HS-27A (cell line): Measurements from ENCODE around the gene ACER1.
"Not testable (repeated sequence)": the region's sequence is repeated elsewhere in the genome, so short reads cannot be mapped to it uniquely, and the experiment has no call there.

ENCODE experiments used
- DNase-seq: peaks from one replicate; pipeline ENCODE4 v3.0.0-alpha.2; 2012; ENCODE audit warnings: low read depth, missing footprints

Gene ACER1

DNA sequence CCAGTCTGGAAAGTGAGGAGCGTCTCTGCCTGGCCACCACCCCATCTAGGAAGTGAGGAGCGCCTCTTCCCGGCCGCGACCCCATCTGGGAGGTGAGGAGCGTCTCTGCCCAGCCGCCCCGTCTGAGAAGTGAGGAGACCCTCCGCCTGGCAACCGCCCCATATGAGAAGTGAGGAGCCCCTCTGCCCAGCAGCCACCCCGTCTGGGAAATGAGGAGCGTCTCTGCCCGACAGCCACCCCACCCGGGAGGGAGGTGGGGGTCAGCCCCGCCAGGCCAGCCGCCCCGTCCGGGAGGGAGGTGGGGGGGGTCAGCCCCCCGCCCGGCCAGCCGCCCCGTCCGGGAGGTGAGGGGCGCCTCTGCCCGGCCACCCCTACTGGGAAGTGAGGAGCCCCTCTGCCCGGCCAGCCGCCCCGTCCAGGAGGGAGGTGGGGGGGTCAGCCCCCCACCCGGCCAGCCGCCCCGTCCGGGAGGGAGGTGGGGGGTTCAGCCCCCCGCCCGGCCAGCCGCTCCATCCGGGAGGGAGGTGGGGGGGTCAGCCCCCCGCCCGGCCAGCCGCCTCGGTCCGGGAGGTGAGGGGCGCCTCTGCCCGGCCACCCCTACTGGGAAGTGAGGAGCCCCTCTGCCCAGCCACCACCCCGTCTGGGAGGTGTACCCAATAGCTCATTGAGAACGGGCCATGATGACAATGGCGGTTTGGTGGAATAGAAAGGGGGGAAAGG, 22.1 kb upstream of the ACER1 start:
- not testable (repeated sequence) for DNase-seq

DNA sequence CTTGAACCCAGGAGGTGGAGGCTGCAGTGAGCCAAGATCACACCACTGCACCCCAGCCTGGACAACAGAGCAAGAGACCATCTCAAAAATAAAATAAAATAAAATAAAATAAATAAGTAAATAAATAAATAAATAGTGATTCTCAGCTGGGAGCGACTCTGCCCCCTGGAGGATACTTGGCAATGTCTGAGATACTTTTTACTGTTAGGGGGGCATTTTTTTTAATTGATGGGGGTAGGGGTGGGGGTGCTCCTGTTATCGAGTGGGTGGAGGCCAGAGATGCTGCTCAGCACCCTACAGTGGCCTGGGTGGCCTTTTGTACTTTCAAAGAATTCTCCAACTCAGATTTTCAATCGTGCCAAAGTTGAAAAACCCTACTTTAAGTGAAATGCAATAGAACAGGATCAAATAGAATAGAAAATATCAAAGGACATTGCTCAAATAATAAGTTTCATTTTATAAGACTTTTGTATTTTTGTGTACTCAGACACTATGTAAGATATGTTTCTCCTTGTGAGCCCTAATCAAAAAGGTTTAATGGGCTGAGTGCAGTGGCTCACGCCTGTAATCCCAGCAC, 20.8 kb upstream of the ACER1 start:
- DNase-seq = no peak

DNA sequence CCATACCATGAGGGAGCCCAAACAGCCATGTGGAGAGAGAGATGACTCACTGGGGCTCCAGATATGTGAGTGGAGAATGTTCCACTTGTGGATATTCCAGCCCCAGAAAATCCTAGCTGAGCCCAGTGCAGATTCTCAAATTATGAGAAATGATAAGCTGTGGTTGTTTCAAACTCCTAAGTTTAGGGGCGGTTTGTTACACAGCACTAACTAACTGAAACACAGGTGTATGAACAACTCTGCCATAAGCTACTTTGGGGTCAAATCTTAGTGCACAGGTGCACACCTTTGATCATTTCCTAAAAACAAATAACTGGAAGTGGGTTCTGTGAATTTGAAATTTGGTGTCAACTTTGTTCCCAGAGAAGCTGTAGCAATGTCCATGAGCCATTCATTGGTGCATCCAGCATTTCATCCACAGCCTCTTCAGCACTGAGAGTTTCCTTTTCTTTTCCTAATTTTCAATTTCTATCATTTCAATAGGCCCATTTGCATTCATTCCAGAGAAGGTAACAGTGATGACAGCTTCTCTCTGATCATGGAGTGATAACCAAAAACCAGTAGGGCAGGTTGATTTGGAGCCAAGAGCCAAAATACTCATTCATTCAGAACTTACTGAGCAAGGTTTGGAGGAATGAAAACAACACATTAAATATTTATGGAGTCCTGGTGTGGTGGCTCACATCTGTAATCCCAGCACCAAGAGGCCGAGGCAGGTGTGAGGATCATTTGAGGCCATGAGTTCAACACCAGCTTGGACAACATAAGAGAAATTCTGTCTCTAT, 19.2 kb upstream of the ACER1 start:
- DNase-seq = no peak

DNA sequence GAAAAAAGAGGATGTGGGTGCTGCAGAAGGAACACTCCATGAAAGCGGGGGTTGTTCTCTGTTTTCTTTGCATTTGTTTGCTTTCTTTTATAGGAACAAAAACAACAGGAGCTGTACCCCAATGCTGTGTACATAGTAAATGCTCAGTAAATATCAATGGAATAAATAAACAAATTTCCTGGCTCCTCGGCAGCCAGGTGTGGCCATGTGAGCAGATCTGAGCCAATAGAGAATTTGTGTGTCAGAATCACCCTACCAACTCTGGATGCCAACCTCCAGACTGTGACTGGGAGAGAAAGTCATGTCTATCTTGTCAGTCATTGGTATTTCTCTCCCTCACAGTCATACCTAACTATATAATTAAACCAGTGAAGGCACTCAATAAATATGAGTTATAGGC, 17.3 kb upstream of the ACER1 start:
- DNase-seq = no peak

DNA sequence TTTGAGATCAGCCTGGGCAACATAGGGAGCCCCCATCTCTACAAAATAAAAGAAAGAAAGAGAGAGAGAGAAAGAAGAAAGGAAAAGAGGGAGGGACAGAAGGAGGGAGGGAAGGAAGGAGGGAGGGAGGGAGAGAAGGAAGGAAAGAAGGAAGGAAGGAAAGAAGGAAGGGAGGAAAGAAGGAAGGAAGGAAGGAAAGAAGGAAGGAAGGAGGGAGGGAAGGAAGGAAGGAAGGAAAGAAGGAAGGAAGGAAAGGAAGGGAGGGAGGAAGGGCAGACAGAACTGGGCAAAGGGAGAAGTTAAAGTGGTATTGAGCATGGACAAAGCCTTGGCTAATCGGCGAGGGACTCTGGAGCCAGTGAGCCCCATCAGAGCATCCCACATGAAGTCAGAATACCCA, 15.9 kb upstream of the ACER1 start:
- not testable (repeated sequence) for DNase-seq

DNA sequence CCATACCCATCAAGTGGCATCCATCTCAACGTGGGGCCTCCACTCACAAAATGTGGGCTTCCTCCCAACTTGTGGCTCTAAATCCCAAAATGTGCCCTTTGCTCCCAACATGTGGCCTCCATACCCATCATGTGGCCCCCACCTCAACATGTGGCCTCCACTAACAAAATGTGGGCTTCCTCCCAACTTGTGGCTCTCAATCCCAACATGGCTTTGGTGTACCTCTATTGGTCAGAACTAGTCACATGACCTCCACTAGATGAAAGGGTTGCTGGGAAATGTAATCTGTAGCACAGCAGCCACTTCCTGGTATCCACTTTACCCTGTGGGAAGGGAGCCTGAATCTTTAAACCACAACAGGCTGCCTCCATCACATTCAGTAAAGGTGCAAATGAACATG, 10.1 kb upstream of the ACER1 start:
- DNase-seq = no peak

DNA sequence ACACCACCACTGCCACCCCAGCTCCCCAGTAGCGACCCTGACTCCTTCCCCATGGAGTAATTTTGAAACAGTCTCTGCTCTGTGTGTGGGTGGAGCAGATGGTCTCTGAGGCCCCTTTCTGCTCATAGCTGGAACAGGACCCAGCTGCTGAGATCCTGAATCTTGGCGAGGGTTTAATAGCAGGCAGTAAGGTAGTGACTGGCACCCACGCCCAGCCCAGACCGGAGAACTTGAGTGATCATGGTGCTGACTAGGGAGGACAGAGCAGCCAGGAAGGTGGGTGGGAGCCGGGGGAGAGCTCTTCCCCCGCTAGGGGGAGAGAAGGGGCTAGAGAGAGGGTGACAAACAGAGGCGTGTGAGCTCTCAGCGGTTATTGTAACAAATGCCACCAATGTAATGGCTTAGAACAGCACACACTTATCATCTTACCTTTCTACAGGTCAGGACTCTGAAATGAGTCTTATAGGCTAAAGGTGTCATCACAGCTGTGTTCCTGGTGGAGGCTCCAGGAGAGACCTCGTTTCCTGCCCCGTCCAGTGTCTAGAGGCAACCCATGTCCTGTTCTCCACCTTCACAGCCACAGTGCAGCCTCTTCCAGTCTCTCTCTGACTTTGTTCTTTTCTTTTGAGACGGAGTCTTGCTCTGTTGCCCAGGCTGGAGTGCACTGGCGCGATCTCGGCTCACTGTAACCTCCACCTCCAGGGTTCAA, 7.2 kb upstream of the ACER1 start:
- no peak for DNase-seq

DNA sequence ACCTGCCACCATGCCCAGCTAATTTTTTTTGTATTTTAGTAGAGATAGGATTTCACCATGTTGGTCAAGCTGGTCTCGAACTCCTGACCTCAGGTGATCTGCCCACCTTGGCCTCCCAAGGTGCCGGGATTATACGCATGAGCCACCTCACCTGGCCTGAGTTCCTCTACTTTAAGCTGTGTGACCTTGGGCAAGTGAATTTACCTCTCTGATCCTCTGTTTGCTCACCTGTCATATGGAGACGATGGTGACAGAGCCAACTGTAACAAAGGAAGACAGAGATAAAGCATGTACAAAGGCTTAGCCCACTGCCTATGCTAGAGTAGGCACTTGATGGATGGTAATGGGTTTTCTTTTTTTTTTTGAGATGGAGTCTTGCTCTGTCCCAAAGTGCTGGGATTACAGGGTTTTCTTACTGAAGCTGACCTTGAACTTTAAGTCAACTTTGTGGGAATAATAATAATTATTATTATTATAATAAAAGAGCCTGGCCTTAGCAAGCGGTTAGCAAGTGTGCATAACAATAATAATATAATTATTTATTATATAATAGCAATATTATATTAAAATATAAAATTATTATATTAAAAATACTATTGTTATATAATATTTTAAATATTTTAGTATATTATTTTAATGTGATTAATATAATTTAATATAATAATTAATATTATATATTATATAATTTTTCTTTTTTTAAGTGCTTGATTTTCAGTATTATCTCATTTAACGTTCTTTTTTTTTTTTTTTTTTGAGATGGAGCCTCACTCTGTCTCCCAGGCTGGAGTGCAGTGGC, 1.3 kb upstream of the ACER1 start:
- no peak for DNase-seq

DNA sequence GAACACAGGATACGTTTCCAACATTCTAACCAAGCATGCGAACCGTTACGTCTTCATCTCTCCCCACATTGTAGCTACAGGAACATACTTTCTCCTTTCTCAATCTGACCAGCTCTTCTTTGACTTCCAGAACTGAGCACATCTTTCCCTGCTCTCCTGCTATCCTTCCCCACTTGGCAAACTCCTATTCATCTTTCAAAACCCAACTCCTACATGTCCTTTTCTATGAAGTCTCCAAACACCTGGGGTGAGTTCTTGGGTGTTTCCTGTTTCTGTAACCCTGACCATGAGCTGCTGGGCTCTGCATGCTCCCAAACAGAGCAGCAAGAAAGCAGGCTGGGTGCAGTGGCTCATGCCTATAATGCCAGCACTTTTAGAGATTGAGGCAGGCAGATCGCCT, 6.6 kb downstream of the ACER1 start:
- no peak for DNase-seq

DNA sequence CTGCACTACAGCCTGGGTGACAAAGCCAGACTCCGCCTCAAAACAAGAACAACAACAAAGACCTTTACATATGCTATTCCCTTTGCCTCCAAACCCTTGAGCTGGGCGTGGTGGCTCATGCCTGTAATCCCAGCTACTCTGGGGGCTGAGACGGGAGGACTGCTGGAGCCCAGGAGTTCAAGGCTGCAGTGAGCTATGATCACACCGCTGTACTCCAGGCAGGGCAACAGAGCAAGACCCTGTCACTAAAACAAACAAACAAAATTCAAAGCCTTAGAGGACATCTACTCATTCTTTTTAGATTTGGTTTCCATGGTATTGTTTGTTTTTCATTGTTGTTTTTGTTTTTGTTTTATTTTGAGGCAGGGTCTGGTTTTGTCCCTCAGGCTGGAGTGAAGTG, 7.8 kb downstream of the ACER1 start:
- no peak for DNase-seq

DNA sequence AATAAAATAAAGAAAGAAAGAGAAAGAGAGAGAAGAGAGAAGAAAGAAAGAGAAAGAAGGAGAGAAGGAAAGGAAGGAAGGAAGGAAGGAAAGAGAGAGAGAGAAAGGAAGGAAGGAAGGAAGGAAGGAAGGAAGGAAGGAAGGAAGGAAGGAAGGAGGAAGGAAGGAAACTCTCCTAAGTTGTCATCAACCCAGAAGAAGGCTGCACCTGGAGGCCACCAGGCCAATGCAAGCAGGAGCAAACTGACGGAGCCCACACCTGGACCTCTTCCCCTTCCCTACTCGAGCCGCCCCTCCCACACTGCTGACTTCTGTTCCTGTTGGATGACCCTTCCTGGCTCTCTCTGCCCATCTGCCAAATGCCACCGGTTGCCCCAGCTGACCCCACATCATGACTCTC, 8.7 kb downstream of the ACER1 start:
- DNase-seq = no peak

DNA sequence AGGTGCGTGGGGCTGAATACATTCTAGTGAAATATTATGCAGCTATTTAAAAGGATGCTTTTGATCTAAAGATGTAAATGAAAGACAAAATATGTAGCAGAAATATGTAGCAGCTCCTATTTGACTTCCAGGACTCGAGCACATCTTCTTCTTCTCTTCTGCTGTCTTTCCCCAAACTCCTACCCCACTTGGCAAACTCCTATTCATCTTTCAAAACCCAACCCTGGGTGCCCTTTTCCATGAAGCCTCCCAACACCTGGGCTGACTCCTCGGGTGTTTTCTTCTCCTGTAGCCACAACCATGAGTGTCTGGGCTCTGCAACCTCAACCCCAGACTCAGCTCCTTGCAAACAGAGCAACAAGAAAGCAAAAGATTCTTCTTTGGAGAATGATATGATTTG, 11.1 kb downstream of the ACER1 start:
- no peak for DNase-seq

DNA sequence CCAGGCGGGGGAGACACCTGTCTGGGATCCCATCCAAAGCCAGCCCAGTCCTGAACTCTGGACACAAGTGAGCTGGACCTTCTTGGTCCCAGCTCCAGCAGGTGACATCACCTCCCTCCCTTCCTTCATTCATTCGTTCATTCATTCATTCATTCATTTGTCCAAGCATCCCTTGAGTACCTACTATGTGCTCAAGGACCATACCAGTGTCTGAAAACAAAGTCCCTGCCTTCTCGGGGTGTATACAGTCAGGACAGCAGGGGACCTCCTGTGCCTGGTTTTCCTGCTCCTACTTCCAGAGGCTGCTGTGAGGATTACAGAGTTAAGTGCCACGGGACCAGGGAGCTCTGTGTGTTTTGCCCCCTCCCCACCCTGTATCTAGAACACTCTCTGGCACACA, 14.0 kb downstream of the ACER1 start:
- DNase-seq = no peak

DNA sequence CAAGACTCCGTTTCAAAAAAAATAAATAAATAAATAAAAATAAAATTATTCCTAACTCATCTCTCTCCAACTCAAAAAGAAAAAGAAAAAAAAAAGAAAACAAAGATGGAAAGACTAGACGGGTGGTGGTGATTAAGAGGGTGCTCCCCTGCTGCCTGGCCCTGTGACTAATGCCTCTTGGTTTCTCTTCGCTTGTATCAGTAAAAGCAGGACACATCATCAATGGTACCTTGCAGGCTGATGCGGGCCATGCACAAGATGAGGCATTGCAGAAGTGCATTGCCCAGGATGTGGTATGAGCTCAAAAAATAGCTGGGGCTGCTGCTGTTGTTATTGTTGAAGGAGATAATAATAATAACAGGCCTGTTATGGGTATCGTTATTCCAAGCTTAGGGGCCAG, 14.6 kb downstream of the ACER1 start:
- no peak for DNase-seq

DNA sequence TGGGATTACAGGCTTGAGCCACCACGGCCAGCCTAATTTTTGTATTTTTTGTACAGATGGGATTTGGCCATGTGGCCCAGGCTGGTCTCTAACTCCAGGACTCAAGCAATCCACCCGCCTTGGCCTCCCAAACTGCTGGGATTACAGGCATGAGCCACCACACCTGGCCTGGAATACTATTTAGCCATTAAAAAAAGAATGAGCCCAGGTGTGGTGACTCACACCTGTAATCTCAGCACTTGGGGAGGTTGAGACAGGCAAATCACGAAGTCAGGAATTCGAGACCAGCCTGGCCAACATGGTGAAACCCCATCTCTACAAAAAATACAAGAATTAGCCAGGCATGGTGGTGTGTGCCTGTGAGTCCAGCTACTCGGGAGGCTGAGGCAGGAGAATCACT, 17.8 kb downstream of the ACER1 start:
- DNase-seq = not testable (repeated sequence)

DNA sequence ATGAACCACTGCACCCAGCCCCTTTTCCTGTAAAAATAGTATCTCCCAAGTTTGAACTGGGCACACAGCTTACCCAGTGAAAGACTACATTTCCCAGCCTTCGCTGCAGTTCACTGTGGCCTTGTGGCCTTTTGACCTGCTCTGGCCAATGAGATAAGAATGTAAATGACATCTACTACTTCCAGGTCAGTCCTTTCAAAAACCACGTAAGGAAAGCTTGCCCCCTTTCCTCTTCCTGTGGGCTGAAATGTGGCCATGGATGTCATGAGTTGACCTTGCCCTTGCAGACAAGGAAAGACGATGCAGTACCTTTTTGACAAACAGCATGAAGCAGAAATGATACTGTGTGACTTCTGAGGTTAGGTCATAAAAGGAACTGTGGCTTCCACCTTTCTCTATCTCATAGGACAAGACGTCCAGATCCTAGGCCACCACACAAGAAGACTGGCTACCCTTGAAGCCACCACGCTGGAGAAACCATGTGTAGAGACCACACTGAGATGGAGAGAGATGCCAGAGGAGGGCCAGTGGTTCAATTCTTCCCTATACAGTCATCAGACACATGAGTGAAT, 19.9 kb downstream of the ACER1 start:
- no peak for DNase-seq

DNA sequence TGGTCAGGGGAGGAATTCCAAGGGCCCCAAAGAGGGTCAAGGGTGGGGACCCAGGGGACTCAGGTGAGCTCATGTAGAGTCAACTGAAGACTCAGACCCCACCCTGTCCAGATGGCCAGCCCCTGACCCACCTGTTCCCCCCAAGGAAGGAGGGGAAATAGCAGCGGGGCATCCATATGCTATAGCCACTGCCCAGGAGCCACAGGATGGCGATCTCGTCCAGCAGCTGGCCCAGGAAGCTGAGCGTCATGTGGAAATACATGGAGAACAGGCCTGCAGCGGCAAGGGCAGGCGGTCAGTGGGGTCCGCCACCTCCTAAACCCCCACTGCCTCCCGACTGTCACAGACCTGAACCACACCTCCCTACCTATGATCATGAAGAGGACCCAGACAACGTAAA, 21.4 kb downstream of the ACER1 start:
- no peak for DNase-seq

DNA sequence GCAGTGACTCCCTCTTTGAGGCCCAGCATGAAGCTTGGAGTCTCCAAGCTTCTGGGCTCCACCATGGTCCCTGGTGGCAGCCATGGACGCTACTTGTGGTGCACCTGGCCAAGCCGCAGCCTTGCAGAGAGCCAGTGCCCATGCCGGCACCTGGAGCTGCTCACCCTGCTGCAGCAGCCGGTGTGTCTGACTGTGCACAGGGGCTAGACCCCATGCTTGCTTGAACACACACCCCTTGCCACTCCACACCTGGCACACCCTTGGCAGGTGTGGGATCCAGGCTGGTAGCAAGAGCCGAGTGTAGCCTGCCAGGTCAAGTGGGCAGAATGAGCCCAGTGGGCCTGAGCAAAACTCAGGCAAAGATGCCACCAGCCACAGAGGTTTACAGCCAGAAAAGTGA, 35.0 kb downstream of the ACER1 start:
- DNase-seq = no peak

DNA sequence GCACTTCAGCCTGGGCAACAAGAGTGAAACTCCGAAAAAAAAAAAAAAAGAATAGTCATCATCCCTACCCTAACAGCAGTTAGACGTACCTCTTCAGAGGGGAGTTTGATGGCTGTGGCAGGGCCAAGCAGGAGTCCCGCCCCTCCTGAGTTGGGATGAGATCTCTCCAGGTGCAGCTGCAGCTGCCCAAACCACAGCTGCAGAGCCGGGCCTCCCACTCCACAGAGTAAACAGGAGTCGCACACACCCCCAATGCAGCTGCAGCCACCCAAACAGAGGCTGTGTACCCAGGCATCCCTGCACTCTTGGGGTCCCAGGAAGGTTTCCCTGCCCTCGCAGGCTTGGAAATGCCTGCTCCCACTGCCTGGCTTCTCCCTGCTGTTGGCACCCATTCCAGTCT, 36.2 kb downstream of the ACER1 start:
- no peak for DNase-seq

DNA sequence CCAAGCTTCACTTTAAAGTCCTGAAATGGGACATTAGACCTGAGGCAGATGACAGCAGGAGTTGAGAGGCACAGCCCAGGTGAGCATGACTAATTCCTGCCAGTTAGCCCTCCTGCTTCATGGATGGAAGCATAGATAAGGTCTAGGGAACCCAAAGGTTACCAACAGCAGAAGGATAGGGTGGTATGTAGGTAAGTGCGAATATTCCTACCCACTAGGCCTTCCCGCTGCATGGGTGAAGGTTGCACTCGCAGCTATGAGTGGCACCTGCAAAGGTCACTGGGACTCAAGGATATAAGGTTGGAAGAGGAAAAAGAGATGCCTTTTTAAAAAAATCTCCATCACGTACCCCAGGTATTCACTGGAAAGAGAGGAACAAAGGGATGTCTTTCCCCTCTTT, 41.4 kb downstream of the ACER1 start:
- no peak for DNase-seq

DNA sequence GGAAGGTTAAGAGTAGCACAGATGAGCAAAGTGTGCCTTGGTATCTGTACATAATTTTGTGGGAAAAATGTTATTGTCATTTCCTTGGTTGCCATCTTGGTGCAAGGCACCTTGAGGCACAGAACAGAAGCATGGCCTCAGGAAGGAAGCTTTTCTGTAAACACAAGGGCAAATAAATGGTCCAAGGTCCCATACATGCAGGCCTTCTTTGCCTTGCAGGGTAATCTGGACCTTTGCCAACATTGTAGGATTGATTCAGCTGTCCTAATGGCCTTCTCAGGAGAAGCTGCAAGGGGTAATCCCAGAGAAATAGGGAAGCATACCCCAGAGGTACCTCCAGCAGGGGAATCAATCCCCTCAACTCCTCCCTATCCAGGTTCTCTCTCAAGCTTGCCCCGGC, 44.7 kb downstream of the ACER1 start:
- no peak for DNase-seq
